ENCODE data around the gene POU2F3. TPM values are rescaled to one million over a fixed set of nuclear protein-coding genes. Genes with fewer than 3 reads are reported as not detected.

Gene POU2F3
- total and polyA plus RNA-seq, 2 of the 13 experiments (the other 11 are each of a cell fraction or from before 2014, with no cell fraction given), result not detected

DNA sequence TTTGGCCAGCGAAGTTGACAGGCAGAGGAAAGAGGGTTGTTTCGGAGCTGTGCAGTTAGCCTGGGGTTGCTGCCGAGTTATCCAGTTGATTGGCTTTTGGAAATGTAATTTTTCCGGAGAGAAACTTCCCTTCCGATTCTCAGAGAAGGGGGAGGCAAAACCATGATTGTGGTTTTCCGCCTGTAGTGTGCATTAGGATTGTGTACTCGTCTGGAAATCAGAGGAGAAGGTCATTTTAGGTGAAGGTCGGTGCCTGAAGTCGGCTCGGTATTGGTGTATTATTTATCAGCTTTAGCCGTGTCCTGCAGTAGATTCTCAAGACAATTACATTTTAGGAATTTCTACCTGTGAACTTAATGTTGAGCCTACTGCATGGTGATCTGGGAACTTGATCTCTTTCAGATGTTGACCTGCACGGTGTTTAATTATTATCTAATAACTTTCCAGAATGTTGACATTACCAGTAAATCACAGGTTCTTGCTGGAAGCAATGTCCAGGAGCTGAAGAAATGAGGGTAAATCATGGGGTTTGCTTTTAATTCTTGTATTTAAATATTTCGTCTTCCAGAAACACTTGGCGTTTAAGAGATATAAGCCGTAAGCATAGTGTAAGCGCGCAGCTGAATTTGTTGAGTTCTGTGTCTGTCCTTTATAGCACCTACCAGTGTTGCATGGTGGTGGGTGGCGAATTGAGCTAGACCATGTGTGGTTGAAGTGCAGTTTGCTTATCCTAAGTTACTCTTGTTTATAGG is 97.6 kb downstream of the POU2F3 start (continued):
- no peak for TF ChIP-seq ZNF800 (CRISPR knock-in tag; IDR thresholded peaks at IDR 0.05)
- TF ChIP-seq ZNF510 (CRISPR knock-in tag; IDR thresholded peaks at IDR 0.05; ENCODE audit: low read depth), result no peak
- no peak for TF ChIP-seq SRSF9 (IDR thresholded peaks at IDR 0.05; ENCODE audit: borderline replicate concordance, insufficient read depth, low read depth, low read length, poor library complexity, severe bottlenecking)
- TF ChIP-seq NAIF1 (CRISPR knock-in tag; IDR thresholded peaks at IDR 0.05; ENCODE audit: borderline replicate concordance), result no peak
- no peak for TF ChIP-seq U2AF1 (optimal IDR thresholded peaks at IDR 0.05; ENCODE audit: low read depth, low read length)
- TF ChIP-seq ZBTB49 (CRISPR knock-in tag; IDR thresholded peaks at IDR 0.05; ENCODE audit: borderline replicate concordance), result no peak
- TF ChIP-seq THAP7 (CRISPR knock-in tag; IDR thresholded peaks at IDR 0.05), result no peak
- TF ChIP-seq, protein P1, sequence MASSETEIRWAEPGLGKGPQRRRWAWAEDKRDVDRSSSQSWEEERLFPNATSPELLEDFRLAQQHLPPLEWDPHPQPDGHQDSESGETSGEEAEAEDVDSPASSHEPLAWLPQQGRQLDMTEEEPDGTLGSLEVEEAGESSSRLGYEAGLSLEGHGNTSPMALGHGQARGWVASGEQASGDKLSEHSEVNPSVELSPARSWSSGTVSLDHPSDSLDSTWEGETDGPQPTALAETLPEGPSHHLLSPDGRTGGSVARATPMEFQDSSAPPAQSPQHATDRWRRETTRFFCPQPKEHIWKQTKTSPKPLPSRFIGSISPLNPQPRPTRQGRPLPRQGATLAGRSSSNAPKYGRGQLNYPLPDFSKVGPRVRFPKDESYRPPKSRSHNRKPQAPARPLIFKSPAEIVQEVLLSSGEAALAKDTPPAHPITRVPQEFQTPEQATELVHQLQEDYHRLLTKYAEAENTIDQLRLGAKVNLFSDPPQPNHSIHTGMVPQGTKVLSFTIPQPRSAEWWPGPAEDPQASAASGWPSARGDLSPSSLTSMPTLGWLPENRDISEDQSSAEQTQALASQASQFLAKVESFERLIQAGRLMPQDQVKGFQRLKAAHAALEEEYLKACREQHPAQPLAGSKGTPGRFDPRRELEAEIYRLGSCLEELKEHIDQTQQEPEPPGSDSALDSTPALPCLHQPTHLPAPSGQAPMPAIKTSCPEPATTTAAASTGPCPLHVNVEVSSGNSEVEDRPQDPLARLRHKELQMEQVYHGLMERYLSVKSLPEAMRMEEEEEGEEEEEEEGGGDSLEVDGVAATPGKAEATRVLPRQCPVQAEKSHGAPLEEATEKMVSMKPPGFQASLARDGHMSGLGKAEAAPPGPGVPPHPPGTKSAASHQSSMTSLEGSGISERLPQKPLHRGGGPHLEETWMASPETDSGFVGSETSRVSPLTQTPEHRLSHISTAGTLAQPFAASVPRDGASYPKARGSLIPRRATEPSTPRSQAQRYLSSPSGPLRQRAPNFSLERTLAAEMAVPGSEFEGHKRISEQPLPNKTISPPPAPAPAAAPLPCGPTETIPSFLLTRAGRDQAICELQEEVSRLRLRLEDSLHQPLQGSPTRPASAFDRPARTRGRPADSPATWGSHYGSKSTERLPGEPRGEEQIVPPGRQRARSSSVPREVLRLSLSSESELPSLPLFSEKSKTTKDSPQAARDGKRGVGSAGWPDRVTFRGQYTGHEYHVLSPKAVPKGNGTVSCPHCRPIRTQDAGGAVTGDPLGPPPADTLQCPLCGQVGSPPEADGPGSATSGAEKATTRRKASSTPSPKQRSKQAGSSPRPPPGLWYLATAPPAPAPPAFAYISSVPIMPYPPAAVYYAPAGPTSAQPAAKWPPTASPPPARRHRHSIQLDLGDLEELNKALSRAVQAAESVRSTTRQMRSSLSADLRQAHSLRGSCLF (CRISPR knock-in tag; IDR thresholded peaks at IDR 0.05; ENCODE audit: borderline replicate concordance), result no peak
- TF ChIP-seq, protein P2, sequence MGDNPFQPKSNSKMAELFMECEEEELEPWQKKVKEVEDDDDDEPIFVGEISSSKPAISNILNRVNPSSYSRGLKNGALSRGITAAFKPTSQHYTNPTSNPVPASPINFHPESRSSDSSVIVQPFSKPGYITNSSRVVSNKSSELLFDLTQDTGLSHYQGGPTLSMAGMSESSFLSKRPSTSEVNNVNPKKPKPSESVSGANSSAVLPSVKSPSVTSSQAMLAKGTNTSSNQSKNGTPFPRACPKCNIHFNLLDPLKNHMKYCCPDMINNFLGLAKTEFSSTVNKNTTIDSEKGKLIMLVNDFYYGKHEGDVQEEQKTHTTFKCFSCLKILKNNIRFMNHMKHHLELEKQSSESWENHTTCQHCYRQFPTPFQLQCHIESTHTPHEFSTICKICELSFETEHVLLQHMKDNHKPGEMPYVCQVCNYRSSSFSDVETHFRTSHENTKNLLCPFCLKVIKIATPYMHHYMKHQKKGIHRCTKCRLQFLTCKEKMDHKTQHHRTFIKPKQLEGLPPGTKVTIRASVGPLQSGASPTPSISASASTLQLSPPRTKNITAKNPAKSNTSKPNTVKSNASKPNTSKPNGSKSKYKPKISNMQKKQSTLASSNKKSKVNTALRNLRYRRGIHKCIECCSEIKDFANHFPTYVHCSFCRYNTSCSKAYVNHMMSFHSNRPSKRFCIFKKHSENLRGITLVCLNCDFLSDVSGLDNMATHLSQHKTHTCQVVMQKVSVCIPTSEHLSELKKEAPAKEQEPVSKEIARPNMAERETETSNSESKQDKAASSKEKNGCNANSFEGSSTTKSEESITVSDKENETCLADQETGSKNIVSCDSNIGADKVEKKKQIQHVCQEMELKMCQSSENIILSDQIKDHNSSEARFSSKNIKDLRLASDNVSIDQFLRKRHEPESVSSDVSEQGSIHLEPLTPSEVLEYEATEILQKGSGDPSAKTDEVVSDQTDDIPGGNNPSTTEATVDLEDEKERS (CRISPR knock-in tag; IDR thresholded peaks at IDR 0.05), result 0 out of 2 replicates have a peak, but pooled peaks have one; percentile 46
- TF ChIP-seq SPEN (CRISPR knock-in tag; IDR thresholded peaks at IDR 0.05; ENCODE audit: low read depth), result no peak
